GM11168 (cell line): ENCODE results near the gene NOC4L.
"Not testable (repeated sequence)": the region's sequence is repeated elsewhere in the genome, so short reads cannot be mapped to it uniquely, and the experiment has no call there.

Source experiments
- in situ Hi-C: fragments of 300-500 bp; cut with MboI; formaldehyde crosslinking; loops from one replicate; pipeline ENCODE4 v1.12.0; 2022; ENCODE audit warnings: low sequenced_read_pairs; ENCODE audit not compliant: unreplicated experiment

NOC4L gene

DNA sequence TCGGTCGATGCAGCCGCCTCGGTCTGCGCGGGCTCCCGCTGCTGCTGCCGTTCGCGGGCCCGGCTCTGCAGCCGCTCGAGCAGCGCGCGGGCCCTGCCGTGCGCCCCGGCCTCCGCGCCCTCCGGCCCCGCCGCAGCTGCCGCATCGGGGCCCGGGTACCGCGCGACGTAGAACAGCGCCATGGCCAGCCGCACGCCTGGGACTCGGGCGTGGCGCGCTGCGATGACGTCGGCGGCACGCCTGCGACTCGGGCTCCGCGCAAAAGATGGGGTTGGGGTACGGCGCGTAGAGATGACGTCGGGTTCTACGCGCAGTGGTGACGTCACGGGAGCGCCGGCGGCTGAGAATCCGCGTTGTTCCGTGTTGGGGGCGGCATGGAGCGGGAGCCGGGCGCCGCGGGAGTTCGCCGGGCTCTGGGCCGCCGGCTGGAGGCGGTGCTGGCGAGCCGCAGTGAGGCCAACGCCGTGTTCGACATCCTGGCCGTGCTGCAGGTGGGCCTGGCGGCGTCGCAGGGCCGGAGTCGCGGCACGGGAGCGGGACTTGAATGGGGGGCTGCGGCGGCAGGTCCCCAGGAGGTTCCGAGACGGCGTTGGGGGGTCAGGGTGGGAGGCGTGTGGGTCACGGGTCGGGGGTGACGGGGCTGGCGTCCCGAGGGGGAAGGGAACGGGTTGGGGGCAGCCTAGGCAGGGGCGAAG lies at the start of gene NOC4L, which contains the start of gene DDX51:
TSS of gene NOC4L (plus strand) at position 343 of the 695 bp plus-strand sequence. CDS start at position 375, 32 bp downstream.
TSS of gene DDX51 (minus strand) at position 205 of the 695 bp plus-strand sequence. CDS start at position 182, 23 bp downstream.
- in situ Hi-C loops, result no loop called here

DNA sequence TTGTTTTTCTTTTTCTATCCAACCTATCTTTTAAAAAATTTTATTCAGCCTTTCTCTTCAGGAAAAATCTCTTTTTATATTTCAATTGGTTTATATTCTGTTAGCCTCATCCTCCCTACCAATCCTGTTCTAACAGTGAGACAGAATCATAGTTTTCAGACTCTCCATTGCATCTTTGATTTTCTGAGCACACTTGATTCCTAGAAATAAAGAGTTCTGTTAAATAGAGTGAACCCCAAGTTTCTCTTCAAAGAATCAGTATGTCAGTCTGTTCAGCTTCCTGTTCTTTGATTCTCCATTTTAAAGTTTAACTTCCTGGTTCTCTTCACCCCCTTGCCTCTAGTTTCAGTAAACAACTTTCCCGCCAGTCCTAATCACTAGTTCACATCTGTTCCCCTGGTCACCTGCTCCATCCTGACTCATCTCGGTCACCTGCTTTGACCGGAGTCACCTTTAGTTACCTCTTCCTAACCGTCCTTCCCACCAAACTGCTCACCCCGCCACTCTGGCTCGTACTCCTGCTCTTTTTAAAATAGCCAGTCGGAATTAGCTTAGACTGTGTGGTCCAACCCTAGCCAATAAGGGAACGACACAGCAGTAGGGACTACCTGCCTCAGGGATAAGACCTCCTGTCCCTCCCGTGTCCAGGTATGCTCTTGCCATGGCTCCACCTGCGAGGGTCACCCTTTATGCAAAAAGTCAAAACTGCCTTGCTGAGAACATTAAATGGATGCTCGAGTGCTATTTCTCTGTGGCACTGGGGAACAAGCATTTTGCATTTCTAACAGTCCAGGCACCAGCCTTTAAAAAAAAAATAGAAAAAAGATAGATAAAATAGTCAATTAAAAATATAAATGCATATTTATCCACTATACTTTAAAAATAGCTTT lies 48.5 kb upstream of the NOC4L start:
- in situ Hi-C loops, result no loop called here

DNA sequence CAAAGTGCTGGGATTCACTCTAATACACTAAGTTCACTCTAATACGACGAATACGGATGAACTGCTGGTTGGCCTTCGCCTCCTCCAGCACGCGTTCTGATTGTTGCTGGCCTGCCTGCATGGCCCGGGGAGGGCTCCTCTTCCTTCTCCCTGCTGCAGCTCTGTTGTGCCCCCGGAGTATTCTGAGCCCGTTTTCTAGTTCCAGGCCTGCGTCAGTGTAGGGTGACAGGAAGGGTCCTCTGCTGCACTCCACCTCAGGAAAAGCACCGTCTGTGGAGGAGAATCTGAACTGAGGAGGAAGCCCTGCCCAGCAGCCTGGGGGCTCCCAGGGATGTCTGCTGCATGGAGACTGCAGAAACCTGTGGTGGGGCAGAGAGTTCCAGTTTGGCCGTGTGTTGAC lies 44.5 kb upstream of the NOC4L start:
- in situ Hi-C loops, result no loop called here

DNA sequence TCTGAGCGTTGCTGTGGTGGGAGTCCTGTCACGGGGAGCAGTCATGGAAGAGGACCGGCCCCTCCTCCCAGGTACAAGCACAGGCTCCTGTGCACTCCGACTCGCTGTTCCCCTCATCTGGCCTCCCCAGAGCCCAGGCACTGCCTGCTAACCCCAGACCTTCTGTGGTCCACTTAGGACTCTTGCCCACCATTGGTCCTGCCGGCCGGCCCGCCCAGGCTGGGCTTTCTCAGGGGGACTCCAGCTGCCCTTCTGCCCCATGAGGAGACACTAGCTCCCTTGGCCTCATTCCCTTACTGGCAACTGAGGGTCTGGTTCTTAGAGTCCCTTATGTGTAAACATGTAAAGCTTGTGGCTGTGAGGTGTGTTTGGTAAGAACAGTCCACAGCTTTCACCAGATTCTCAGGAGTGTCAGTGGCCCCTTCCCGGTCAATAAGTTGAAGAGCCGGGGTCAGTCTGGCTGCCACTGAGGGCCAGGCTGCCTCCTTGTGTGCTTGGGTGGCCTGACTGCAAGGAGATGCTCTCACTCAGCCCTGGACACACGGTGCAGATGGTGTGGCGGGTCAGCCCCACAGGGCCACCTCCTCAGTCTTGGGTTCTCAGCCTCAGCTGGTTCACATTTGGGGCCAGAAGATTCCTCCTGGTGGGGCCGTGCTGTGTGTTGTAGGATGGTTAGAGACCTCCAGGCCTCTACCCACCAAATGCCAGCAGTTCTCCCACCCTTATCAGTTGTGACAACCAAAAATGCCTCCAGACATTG lies 43.8 kb upstream of the NOC4L start:
- in situ Hi-C loops, result no loop called here

DNA sequence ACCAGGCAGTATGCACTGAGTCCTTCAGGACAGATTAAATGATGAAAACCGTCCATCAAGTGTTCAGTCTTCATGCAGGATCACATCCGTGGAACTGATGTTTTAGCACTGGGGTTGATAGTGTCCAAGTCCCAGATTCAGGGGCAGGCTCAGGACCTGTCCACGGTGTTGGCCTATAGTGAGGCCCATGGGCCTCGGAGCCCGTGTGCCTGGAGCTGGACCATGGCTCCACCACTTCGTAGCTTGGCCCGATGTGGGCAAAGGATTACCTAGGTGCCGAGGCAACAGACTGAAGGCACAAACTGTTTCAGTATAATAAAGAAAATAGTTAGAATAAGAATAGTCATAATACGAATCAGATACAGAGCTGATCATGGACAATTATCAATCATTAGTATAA lies 42.0 kb upstream of the NOC4L start:
- in situ Hi-C loops, result no loop called here

DNA sequence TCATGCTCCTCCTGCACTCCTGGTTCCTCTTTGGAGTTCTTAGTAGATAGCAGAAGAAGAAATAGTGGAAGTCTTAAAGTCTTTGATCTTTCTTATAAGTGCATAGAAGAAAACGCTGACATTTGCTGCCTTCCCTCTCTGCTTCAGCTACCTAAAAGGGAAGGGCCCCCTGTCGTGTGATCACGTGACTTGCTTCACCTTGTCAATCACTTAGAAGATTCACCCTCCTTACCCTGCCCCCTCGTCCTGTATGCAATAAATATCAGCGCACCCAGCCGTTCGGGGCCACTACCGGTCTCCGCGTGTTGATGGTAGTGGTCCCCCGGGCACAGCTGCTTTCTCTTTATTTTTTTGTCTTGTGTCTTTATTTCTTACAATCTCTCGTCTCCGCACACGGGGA lies 41.2 kb upstream of the NOC4L start:
- in situ Hi-C loops, result not testable (repeated sequence)

DNA sequence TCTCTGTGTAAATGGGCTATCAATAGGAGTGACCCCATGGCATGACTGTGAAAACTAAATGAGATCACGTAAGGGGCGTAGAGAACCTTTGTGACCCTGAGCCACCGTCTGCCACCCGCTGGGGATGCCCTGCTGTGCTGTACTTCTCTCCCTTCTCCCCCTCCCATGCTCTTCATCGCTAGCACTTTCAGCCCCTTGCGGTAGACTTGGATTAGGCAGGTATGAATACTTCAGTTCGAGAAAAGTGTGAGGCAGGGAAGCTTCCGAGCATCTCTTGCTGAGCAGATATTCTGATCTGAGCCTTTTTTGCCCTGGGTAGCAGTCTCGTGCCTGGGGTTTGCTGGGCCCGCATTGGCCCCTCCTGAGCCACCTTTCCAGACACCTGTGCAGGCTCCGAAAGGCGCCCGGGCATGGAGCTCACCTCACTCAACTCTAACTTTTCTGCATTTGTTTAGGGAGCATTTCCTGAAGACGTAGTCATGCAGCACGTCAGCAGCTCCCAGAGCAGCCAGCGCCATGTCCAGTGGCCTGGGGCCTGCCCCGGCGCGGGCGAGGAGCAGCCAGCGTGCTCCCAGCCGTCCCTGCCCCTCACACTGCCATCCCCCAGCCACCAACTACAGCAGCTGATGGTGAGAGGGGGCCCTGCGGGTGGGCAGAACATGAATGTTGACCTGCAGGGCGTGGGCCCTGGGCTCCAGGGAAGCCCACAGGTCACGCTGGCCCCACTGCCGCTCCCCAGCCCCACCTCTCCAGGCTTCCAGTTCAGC lies 40.5 kb upstream of the NOC4L start:
- in situ Hi-C loops, result no loop called here

DNA sequence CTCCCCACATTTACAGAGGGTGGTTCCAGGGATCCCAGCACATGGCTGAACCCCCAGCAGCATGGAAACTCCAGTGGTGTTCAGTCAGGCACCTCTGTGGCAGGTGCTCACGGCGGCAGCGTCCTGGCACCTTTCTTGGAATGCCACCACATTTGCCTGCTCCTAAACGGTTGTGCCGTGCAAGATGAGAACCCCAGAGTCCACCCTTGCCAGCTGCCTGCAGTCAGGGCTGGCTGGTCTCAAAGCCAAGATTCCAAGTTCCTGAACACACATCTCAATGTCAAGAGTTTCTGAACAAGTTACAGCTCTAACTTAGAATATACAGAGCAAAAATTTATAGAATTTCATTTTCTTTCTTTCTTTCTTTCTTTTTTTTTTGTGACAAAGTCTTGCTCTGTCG lies 38.8 kb upstream of the NOC4L start:
- in situ Hi-C loops, result no loop called here

DNA sequence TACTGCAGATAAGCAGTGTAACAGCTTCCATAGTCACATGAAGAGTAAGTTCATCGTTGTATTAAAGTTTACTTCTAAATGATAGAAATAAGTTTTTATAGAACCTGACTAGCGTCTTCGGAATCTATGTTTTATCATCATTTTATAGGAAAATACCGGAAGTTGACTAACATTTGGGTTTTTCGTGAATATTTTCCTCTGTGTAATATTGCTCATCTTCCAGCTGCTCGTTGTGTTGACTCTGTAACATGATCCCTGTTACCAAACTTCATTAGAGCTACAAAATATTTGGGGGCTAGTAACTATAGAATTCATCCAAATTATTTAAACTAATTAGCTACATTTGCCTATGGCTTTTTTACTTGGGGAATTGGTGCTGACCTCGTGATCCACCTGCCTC lies 37.3 kb upstream of the NOC4L start:
- in situ Hi-C loops, result no loop called here

DNA sequence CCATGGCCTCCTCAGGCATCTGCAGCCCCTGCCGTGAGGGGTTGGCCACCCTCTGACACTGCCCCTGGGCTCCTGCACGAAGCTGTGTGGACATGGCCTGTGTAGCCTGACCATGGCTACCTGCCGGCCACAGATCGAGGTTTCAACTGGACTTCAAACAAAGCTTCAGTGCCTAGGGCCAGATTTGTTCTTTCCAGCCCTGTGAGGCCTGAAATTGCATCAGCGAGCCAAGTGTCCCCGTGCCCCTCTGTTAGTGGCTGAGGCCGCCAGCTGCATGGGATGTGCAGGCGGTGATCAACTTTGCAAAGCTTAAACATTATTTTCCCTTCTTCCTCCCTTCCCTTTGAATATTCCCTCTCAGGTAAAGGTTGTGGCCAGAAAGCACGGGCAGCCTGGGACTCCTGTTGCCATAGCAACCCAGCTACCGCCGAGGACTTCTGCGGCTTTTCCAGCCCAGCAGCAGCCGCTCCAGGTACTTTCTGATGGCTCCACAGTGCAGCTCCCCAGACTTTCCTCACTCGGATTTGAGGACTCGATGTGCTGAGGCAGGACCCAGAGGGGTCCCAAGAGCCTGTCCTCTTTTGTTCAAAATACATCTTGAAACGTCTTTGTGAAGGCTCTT lies 35.9 kb upstream of the NOC4L start:
- in situ Hi-C loops, result no loop called here

DNA sequence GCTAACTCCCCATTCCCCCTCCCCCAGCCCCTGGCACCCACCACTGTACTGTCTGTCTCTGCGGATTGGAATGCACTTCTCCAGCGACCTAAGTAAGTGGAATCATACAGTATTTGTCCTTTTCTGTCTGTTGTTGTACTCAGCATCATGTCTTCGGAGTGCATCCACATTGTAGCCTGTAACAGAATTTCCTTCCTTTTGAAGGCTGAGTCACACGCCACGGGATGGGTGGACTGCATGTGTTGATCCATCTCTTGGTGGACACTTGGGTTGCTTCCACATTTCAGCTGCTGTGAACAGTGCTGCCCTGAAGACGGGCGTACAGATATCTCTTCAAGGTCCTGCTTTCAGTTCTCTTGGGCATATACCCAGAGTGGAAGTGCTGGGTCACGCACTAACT lies 34.5 kb upstream of the NOC4L start:
- in situ Hi-C loops, result no loop called here

DNA sequence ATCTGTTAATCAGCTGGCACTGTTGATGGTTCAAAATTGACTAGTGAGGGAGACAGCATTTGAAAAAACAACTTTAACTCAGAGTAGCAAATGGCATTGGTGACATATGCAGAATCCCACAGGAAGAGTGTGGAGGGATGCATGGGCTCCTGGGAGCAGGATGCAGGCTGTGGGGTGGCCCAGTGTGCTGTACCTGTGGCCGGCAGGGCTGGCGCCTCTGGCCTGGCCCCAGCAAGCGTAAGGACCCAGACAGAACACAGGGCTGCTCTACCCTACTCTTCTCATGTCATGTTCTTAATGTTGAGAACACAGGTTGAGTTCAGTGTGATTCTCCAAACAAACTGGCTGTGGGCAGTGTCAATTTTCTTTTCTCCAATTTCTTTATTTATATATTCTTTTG lies 33.6 kb upstream of the NOC4L start:
- in situ Hi-C loops, result no loop called here

DNA sequence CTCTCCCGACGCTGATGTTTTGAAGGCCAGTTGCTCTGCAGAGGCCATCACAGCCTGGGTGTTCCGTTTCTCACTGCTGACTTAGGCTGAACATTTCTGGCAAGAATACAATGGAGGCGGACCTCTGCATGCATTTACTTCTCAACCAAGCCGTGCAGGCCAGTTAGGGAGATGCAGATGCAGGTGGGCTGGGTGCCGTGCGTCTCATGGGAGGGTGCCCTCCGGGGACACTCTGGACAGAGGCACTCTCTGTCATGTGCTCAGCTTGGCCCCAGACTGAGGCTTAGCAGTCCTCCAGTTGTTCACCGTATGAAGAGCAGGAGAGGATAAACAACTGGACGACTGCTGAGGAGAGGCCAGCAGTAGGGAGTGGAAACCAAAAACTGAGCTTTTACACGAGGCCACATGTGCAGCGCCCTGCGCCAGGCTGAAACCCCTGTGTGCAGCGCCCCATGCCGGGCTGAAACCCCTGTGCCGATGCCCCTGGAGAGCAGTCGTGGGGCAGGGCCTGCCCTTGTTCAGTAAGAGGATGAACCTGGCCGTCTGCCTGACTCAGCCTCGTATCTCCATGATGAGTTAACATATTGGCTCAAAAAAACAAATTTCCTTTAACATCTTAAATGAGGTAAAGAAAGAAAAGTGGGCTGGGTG lies 32.5 kb upstream of the NOC4L start:
- in situ Hi-C loops, result no loop called here

DNA sequence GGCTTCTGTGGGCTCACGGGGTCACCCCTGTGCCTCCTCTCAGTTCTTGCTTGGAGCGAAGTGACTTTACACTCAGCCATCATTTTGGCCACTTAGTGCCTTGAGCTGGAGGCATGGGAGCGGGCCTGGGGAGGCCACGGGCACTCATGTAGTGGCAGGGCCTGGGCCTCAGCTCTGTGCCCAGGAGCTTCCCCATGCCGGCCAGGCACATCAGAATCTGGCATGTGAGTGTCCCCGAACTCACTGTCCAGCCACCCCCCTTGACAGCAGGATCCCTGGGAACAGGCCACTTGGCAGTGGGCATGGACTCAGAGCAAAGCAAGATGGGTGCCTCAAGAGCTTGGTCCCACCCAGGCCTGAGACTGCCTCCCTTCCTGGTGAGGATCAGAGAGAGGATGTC lies 29.6 kb upstream of the NOC4L start:
- in situ Hi-C loops, result no loop called here

DNA sequence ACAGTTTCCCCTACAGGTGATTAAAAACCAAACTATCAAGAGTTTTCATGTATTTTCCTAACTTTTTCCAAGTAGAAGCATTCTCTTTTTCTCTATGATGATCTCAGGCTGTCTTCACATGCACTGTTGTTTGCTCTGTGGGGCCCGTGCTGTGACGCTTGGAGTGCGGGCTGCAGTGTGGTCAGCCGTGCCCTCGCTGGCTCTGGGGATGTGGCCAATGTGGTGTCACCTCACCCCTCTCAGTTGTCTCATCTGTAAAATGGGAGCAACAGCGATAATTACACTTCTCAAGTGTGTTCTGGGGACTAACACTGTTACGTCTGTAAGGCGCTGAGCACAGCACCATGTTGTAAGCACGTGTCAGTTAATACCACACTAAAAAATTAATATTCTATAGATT lies 28.8 kb upstream of the NOC4L start:
- in situ Hi-C loops, result no loop called here

DNA sequence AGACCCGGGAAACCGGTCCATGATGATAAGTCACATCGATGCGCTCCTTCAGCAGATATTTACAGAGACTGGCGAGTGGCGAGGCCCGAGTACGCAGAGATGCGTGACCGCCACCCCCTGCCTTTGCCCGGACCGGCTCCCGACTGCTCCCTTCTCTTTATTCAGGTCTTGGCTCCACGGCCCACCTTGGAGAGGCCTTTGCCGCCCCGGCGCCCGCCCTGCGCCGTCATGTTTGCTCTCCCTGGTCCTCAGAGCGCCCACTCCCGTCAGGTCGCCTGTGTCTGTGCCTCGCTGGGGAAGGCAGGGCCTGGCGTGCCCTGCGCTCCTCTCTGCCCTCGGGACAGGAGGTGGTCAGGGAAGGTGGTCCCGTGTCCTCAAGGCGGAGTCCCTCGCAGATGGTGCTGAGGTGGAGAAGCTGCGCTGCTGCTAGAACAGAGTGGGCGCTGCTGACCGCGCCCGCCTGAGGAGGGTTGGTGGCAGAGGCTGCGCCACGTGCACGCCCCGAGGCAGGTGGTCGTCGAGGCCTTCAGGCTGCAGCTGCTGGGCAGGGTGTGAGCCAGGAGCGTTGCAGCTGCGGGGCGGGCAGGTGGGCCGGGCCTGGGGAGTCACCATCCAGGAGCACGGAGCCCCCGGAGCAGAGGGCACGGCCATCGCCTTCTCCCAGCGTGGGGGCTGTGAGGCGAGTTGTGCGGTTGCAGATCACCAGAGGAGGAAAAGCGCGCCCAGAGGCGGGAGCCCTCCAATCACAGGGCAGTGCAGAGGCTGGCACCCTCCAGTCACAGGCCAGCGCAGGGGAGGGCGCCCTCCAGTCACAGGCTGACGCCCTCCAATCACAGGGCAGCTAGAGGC lies 27.3 kb upstream of the NOC4L start:
- in situ Hi-C loops, result no loop called here

DNA sequence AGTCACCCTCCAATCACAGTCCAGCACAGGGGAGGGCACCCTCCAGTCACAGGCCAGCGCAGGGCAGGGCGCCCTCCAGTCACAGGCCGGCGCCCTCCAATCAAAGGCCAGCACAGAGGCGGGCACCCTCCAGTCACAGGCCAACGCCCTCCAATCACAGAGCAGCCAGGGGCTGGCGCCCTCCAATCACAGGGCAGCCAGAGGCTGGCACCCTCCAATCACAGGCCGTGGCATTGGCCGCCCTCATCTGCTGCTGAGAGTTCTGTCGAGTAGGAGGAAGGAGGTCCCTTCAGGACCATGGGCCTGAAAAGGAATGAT lies 26.7 kb upstream of the NOC4L start:
- in situ Hi-C loops, result no loop called here

DNA sequence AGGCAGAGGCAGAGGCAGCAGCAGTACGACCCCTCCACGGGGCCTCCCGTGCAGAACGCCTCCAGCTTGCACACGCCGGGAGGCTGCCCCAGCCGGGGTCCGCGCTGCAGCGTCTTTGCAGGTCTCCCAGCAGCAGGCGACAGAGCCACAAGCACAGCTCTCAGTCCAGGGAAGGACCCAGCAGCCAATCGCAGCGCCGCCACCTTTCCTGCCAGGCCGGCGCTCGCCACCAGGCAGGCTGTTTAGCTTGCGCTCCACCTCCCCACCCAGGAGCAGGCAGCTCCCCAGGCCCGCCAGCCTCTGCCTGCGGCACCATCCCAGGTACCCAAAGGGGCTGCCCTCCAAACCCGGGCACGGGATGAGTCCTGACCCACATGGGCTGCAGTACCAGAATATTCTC lies 25.4 kb upstream of the NOC4L start:
- in situ Hi-C loops, result no loop called here
